SJCRH30 (cell line): ENCODE measurements around the gene RGS11. TPM values are rescaled to one million over a fixed set of nuclear protein-coding genes. Genes with fewer than 3 reads are reported as not detected.

Experiments used
- DNase-seq, 2 experiments: peaks; one replicate each; pipeline ENCODE4 v3.0.0-alpha.2; 2015 to 2020
- H3K27ac ChIP-seq: fragments of 250-450 bp; sonication (Bioruptor Pico); 2 replicates; pipeline ENCODE4 v1.5.1; 2020; ENCODE audit warnings: mild to moderate bottlenecking, moderate library complexity
- H3K27me3 ChIP-seq: fragments of 250-450 bp; sonication (Bioruptor Pico); 2 replicates; pipeline ENCODE4 v1.5.1; 2020; ENCODE audit warnings: mild to moderate bottlenecking, moderate library complexity
- H3K36me3 ChIP-seq: fragments of 250-450 bp; sonication (Bioruptor Pico); 2 replicates; pipeline ENCODE4 v1.5.1; 2020; ENCODE audit warnings: mild to moderate bottlenecking, moderate library complexity
- H3K4me1 ChIP-seq: fragments of 250-450 bp; sonication (Bioruptor Pico); 2 replicates; pipeline ENCODE4 v1.5.1; 2020; ENCODE audit warnings: mild to moderate bottlenecking, moderate library complexity
- H3K4me3 ChIP-seq: fragments of 250-450 bp; sonication (Bioruptor Pico); 2 replicates; pipeline ENCODE4 v1.5.1; 2020; ENCODE audit warnings: mild to moderate bottlenecking, moderate library complexity
- H3K9me3 ChIP-seq: fragments of 250-450 bp; sonication (Bioruptor Pico); replicated peaks from 2 replicates; pipeline ENCODE4 v1.5.1; 2020; ENCODE audit warnings: mild to moderate bottlenecking, moderate library complexity
- total RNA-seq: library from RNA; depleted of rRNA; stranded (reverse); fragments of >200 nt; shearing (Covaris generic); gene quantifications from 2 replicates; pipeline ENCODE4 v1.2.3, GENCODE V29; 2014

Gene RGS11
- total RNA-seq, 1 experiment from 2014 or later = not detected

DNA sequence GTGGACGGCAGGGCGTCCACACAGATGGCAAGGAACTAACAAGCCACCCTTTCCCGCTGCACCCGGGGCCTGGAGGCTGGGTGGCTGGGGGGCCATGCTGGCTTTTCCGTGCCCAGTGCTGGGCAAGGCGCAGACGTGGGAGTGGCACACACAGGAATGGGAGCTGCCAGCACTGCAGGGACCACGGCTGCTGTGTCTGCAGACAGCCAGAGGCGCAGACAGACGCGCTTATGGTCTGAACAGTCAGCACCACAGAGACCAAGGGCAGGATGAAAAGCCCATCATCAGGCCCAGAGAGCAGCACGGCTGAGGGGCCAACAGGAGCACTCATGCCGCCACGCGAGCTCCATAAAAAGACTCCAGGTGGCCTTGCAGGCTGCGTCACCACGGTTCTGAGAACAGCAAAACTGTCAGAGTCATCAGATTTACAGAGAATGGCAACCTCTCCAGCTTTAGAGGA, 31.2 kb upstream of the RGS11 start:
- Histone ChIP-seq H3K27me3 (no peaks in the 10 kb centered on the region), H3K4me1 (peaks cover 9% of the 10 kb centered on the region), H3K9me3 (no peaks in the 10 kb centered on the region), H3K36me3 (peaks cover 2% of the 10 kb centered on the region; the same call in 1 of the 2 replicates), H3K4me3 (no peak overlapping the region), H3K27ac (0 out of 2 replicates have a peak overlapping the region, but pooled peaks have one; percentile 49)
- DNase-seq = no peak

DNA sequence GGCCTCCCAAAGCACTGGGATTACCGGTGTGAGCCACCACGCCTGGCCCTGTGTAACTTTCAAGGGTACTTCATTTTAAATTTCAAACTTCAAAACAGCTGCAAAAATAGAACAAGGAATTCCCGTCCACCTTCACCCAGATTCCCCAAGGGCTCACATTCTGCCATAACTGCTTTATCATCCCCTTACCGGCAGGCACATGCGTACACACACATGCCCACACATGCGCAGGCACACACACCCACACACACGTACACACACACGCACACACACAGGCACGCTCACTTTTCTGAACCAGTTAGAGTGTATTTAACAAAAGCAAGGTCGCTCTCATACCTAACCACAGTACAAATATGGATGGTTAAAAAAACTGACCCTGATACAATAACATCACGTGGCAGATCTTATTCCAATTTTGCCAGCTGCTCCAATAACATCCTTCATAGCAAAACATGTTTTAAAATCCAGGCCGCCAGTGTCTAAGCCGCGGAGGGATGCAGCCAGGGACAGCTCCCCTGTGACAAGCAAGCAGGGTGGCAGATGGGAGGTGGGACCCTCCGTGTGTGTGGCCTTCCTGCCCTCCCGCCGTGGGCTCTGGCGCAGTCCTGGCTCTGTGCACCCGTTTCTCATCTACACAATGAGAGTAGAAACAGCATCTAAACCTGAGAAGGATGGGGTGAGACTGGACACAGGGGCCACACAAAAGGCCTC, 30.3 kb upstream of the RGS11 start:
- DNase-seq = peak; percentile 47 to 50
- no peaks in the 10 kb centered on the region for H3K27me3 ChIP-seq
- no peaks in the 10 kb centered on the region for H3K9me3 ChIP-seq
- no peak overlapping the region for H3K4me3 ChIP-seq
- peaks cover 2% of the 10 kb centered on the region; the same call in 1 of the 2 replicates for H3K36me3 ChIP-seq
- peaks cover 9% of the 10 kb centered on the region for H3K4me1 ChIP-seq
- peak overlapping the region; percentile 49; the same call in 1 of the 2 replicates for H3K27ac ChIP-seq

GRCh38 chr16:303760-304505, 28.2 kb upstream of the RGS11 start:
- DNase-seq = no peak
- H3K36me3 ChIP-seq = peaks cover 5% of the 10 kb centered on the region; the same call in 1 of the 2 replicates
- H3K4me3 ChIP-seq = no peak overlapping the region
- H3K9me3 ChIP-seq = no peaks in the 10 kb centered on the region
- H3K27me3 ChIP-seq = no peaks in the 10 kb centered on the region
- H3K4me1 ChIP-seq = peaks cover 9% of the 10 kb centered on the region
- H3K27ac ChIP-seq = no peak overlapping the region

DNA sequence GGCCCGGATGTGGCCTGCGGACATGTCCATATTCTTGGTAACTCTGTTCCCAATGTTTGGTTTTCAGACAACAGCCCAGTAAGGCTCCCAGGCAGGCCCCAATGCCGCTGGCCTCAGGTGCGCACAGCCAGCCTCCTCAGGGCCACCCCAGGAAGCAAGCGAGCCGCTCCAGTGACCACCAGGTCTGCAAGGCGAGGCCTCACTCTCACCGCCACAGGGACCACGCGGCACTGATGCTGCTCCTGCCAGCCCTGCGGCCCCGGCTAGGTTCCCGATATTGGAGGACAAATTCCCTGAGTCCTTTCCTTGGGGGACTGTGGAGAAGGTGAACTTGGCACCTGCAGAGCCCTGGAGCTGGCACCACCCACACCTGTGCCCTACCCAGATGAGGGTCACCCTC, 26.2 kb upstream of the RGS11 start:
- Histone ChIP-seq H3K4me1 (peaks cover 9% of the 10 kb centered on the region), H3K27ac (no peak overlapping the region), H3K9me3 (no peaks in the 10 kb centered on the region), H3K36me3 (peaks cover 6% of the 10 kb centered on the region; the same call in 1 of the 2 replicates), H3K4me3 (no peak overlapping the region), H3K27me3 (no peaks in the 10 kb centered on the region)
- no peak for DNase-seq

GRCh38 chr16:301235-301634, 25.5 kb upstream of the RGS11 start:
- Histone ChIP-seq H3K36me3 (peaks cover 6% of the 10 kb centered on the region; the same call in 1 of the 2 replicates), H3K4me3 (no peak overlapping the region), H3K27me3 (no peaks in the 10 kb centered on the region), H3K27ac (no peak overlapping the region), H3K9me3 (no peaks in the 10 kb centered on the region), H3K4me1 (peaks cover 4% of the 10 kb centered on the region)
- no peak for DNase-seq

GRCh38 chr16:297832-298231, 22.1 kb upstream of the RGS11 start:
- H3K9me3 ChIP-seq = no peaks in the 10 kb centered on the region
- no peak for DNase-seq
- no peak overlapping the region for H3K27ac ChIP-seq
- H3K4me1 ChIP-seq = no peaks in the 10 kb centered on the region
- no peaks in the 10 kb centered on the region for H3K27me3 ChIP-seq
- H3K4me3 ChIP-seq = no peak overlapping the region
- peaks cover 4% of the 10 kb centered on the region; the same call in 1 of the 2 replicates for H3K36me3 ChIP-seq

- peaks cover 4% of the 10 kb centered on the region; the same call in 1 of the 2 replicates for H3K36me3 ChIP-seq
- no peaks in the 10 kb centered on the region for H3K9me3 ChIP-seq
- no peaks in the 10 kb centered on the region for H3K4me1 ChIP-seq
- no peaks in the 10 kb centered on the region for H3K27me3 ChIP-seq
- DNase-seq = no peak
- H3K4me3 ChIP-seq = no peak overlapping the region
- H3K27ac ChIP-seq = no peak overlapping the region
Measured at GRCh38 chr16:296806-297510, 21.2 kb upstream of the RGS11 start.

- Histone ChIP-seq H3K4me3 (no peak overlapping the region), H3K27me3 (no peaks in the 10 kb centered on the region), H3K36me3 (peaks cover 4% of the 10 kb centered on the region; the same call in 1 of the 2 replicates), H3K9me3 (no peaks in the 10 kb centered on the region), H3K27ac (no peak overlapping the region), H3K4me1 (no peaks in the 10 kb centered on the region)
- DNase-seq = no peak
Measured at GRCh38 chr16:296276-296675, 20.5 kb upstream of the RGS11 start.

- no peak for DNase-seq
- Histone ChIP-seq H3K4me1 (no peaks in the 10 kb centered on the region), H3K36me3 (peaks cover 11% of the 10 kb centered on the region; the same call in 1 of the 2 replicates), H3K27me3 (no peaks in the 10 kb centered on the region), H3K27ac (no peak overlapping the region), H3K4me3 (no peak overlapping the region), H3K9me3 (no peaks in the 10 kb centered on the region)
Measured at GRCh38 chr16:293043-293775, 17.5 kb upstream of the RGS11 start.

DNA sequence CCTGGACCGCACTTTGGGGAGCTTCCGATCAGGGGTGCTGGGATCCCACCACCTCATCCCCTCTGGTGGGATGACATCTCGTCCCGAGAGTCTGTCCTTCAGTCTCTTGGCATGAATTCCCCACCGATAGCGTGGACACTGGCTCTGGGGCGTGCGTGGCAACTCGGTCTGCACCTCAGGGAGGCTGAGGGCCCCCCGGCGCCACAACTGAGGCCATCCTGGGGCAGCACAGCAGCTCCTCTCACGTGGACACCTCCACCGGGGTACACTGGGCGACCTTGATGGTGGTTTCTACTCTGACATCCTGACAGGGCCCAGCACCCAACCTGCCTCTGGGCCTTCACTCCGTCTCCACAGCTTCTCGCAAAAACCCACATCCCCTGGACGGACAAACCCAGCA, 15.8 kb upstream of the RGS11 start:
- H3K27ac ChIP-seq = no peak overlapping the region
- H3K4me3 ChIP-seq = no peak overlapping the region
- H3K4me1 ChIP-seq = no peaks in the 10 kb centered on the region
- H3K9me3 ChIP-seq = peaks cover 1% of the 10 kb centered on the region; the same call in 1 of the 2 replicates
- H3K27me3 ChIP-seq = no peaks in the 10 kb centered on the region
- no peak for DNase-seq
- peaks cover 23% of the 10 kb centered on the region for H3K36me3 ChIP-seq

DNA sequence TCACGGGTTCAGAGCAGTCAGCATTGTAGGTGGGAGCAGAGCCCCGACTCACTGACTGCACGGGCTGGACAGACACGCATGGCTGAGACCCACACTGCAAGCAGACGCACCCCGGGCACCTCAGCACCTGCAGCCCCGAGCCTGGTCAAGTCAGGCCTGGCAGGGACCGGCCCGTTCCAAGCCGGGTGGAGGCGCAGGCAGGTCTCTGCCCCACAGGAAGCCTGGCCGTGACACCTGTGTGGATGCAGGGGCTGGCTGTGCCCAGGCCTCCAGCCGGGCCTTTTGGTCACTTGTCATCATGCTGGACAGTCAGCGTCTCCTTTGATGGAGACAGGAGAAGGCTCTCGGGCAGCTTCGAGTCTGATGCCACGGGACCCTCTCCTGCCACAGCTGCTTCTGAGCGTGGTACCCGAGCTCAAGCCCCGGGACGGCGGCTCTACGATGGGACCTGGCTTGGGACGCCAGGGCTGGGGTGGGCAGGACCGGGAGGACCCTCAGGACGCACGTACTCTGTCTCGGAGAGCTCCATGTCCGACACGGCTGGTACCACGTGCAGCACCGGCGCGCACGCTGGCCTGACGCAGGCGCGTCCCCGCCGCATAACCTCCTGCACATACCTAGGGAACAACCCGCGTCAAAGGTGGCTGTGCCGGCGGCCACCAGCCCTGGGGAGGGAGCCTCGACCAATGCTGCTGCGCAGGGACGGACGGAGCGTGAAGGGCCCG, 15.1 kb upstream of the RGS11 start:
- no peaks in the 10 kb centered on the region for H3K4me1 ChIP-seq
- H3K9me3 ChIP-seq = peaks cover 4% of the 10 kb centered on the region; the same call in 1 of the 2 replicates
- DNase-seq = no peak
- no peak overlapping the region for H3K27ac ChIP-seq
- H3K36me3 ChIP-seq = peaks cover 23% of the 10 kb centered on the region
- H3K4me3 ChIP-seq = no peak overlapping the region
- no peaks in the 10 kb centered on the region for H3K27me3 ChIP-seq

GRCh38 chr16:290015-290680, 14.4 kb upstream of the RGS11 start:
- Histone ChIP-seq H3K4me3 (no peak overlapping the region), H3K27me3 (no peaks in the 10 kb centered on the region), H3K4me1 (no peaks in the 10 kb centered on the region), H3K36me3 (peaks cover 23% of the 10 kb centered on the region), H3K9me3 (peaks cover 4% of the 10 kb centered on the region; the same call in 1 of the 2 replicates), H3K27ac (no peak overlapping the region)
- no peak for DNase-seq

GRCh38 chr16:289395-289997, 13.8 kb upstream of the RGS11 start:
- no peak overlapping the region for H3K27ac ChIP-seq
- peaks cover 23% of the 10 kb centered on the region for H3K36me3 ChIP-seq
- no peaks in the 10 kb centered on the region for H3K4me1 ChIP-seq
- H3K9me3 ChIP-seq = peaks cover 4% of the 10 kb centered on the region; the same call in 1 of the 2 replicates
- H3K4me3 ChIP-seq = no peak overlapping the region
- no peak for DNase-seq
- H3K27me3 ChIP-seq = no peaks in the 10 kb centered on the region
